OCI-LY3 (cell line): ENCODE results near the gene POLR2L.

Experiments used
- H2AFZ ChIP-seq: fragments of 200-600, 300-600 bp; shearing (Covaris generic); 2 replicates; pipeline ENCODE4 v1.6.0; 2014; ENCODE audit warnings: antibody characterized with exemption, low read depth, low read length
- H3K27ac ChIP-seq: fragments of 200-600, 300-600 bp; sonication (generic); 2 replicates; pipeline ENCODE4 v1.5.1; 2014; ENCODE audit warnings: mild to moderate bottlenecking, low read length, moderate library complexity, mixed read lengths
- H3K27me3 ChIP-seq: fragments of 200-600, 300-600 bp; sonication (generic); 2 replicates; pipeline ENCODE4 v1.6.1; 2014; ENCODE audit warnings: low read depth, low read length, mixed read lengths
- H3K36me3 ChIP-seq: fragments of 200-600, 300-600 bp; sonication (generic); replicated peaks from 2 replicates; pipeline ENCODE3; 2014; ENCODE audit warnings: low read depth, low read length, mixed read lengths
- H3K4me1 ChIP-seq: fragments of 300-600, 200-600 bp; sonication (generic); 2 replicates; pipeline ENCODE4 v1.6.1; 2014; ENCODE audit warnings: low read length, mixed read lengths
- H3K4me2 ChIP-seq: fragments of 200-600, 300-600 bp; sonication (generic); 2 replicates; pipeline ENCODE4 v1.6.1; 2014; ENCODE audit warnings: low read length, mixed read lengths
- H3K4me3 ChIP-seq: fragments of 300-600, 200-600 bp; sonication (generic); 2 replicates; pipeline ENCODE4 v1.5.1; 2014; ENCODE audit warnings: antibody characterized with exemption, mild to moderate bottlenecking, low read length, moderate library complexity
- H3K79me2 ChIP-seq: fragments of 300-600, 200-600 bp; shearing (Covaris generic); 2 replicates; pipeline ENCODE4 v1.6.1; 2014; ENCODE audit warnings: mild to moderate bottlenecking, low read length, mixed read lengths
- H3K9ac ChIP-seq: fragments of 300-600, 200-600 bp; shearing (Covaris generic); 2 replicates; pipeline ENCODE4 v1.6.0; 2014; ENCODE audit warnings: mild to moderate bottlenecking, low read length, moderate library complexity
- H3K9me3 ChIP-seq: fragments of 200-600, 300-600 bp; shearing (Covaris generic); 2 replicates; pipeline ENCODE4 v1.6.1; 2014; ENCODE audit warnings: low read length, mixed read lengths; ENCODE audit not compliant: insufficient read depth
- H4K20me1 ChIP-seq: fragments of 200-600, 300-600 bp; sonication (generic); 2 replicates; pipeline ENCODE4 v1.6.1; 2016; ENCODE audit warnings: low read length, mixed read lengths; ENCODE audit not compliant: insufficient read depth
- CTCF ChIP-seq: fragments of 200-600, 300-600 bp; sonication (generic); IDR thresholded peaks from 2 replicates; pipeline ENCODE4 v1.5.1; 2014; ENCODE audit warnings: antibody characterized with exemption, low read length, low read depth
- EZH2phosphoT487 ChIP-seq: fragments of 200-600 bp; shearing (Covaris generic); IDR thresholded peaks from 2 replicates; pipeline ENCODE4 v1.6.1; 2018; ENCODE audit warnings: antibody characterized with exemption, mixed run types, low read depth

The POLR2L gene

GRCh38 chr11:794013-794765, 48.1 kb downstream of the POLR2L start:
- Histone ChIP-seq H3K4me1 (peaks cover 14% of the 10 kb centered on the region), H3K79me2 (peaks cover 34% of the 10 kb centered on the region), H3K27ac (no peak overlapping the region), H3K4me3 (peak overlapping the region; percentile 92; the same call in 1 of the 2 replicates), H3K4me2 (peak overlapping the region; percentile 98; the same call in 1 of the 2 replicates), H3K9me3 (no peaks in the 10 kb centered on the region), H3K36me3 (peaks cover 3% of the 10 kb centered on the region), H4K20me1 (peaks cover 11% of the 10 kb centered on the region; the same call in 1 of the 2 replicates), H3K27me3 (no peaks in the 10 kb centered on the region), H2AFZ (no peak overlapping the region), H3K9ac (no peak overlapping the region)
- TF ChIP-seq CTCF (no peak), EZH2phosphoT487 (no peak)

- peaks cover 34% of the 10 kb centered on the region for H3K79me2 ChIP-seq
- peaks cover 14% of the 10 kb centered on the region for H3K4me1 ChIP-seq
- no peak overlapping the region for H3K4me3 ChIP-seq
- no peaks in the 10 kb centered on the region for H3K27me3 ChIP-seq
- peaks cover 11% of the 10 kb centered on the region; the same call in 1 of the 2 replicates for H4K20me1 ChIP-seq
- peaks cover 3% of the 10 kb centered on the region for H3K36me3 ChIP-seq
- TF ChIP-seq EZH2phosphoT487 (no peak), CTCF (no peak)
- H3K4me2 ChIP-seq: no peak overlapping the region
- no peaks in the 10 kb centered on the region for H3K9me3 ChIP-seq
- no peak overlapping the region for H3K9ac ChIP-seq
- H2AFZ ChIP-seq: no peak overlapping the region
- H3K27ac ChIP-seq: no peak overlapping the region
These were observed 48.8 kb downstream of the POLR2L start for GRCh38 chr11:793556-793955.

GRCh38 chr11:792873-793272, 49.5 kb downstream of the POLR2L start:
- H3K9ac ChIP-seq: no peak overlapping the region
- peaks cover 17% of the 10 kb centered on the region for H3K4me1 ChIP-seq
- H3K9me3 ChIP-seq: no peaks in the 10 kb centered on the region
- H3K27ac ChIP-seq: no peak overlapping the region
- H3K27me3 ChIP-seq: no peaks in the 10 kb centered on the region
- H3K4me2 ChIP-seq: no peak overlapping the region
- H2AFZ ChIP-seq: no peak overlapping the region
- TF ChIP-seq EZH2phosphoT487 (no peak), CTCF (no peak)
- H3K79me2 ChIP-seq: peaks cover 34% of the 10 kb centered on the region
- no peak overlapping the region for H3K4me3 ChIP-seq
- H4K20me1 ChIP-seq: peaks cover 11% of the 10 kb centered on the region; the same call in 1 of the 2 replicates
- H3K36me3 ChIP-seq: peaks cover 3% of the 10 kb centered on the region

GRCh38 chr11:792535-792821, 49.9 kb downstream of the POLR2L start:
- no peak overlapping the region for H3K27ac ChIP-seq
- no peak overlapping the region for H3K9ac ChIP-seq
- H3K79me2 ChIP-seq: peaks cover 31% of the 10 kb centered on the region
- H3K36me3 ChIP-seq: peaks cover 3% of the 10 kb centered on the region
- no peak overlapping the region for H3K4me3 ChIP-seq
- H3K9me3 ChIP-seq: no peaks in the 10 kb centered on the region
- H4K20me1 ChIP-seq: peaks cover 11% of the 10 kb centered on the region; the same call in 1 of the 2 replicates
- H3K4me2 ChIP-seq: no peak overlapping the region
- H3K27me3 ChIP-seq: no peaks in the 10 kb centered on the region
- H3K4me1 ChIP-seq: peaks cover 17% of the 10 kb centered on the region
- no peak overlapping the region for H2AFZ ChIP-seq
- TF ChIP-seq EZH2phosphoT487 (no peak), CTCF (no peak)
